ENCODE data around the gene SDC4.

GRCh38 chr20:45372241-45372640, 24.0 kb upstream of the SDC4 start:
- TF ChIP-seq POLR2A (IDR thresholded peaks at IDR 0.05), result no peak
- no peak for TF ChIP-seq CTCF (IDR thresholded peaks at IDR 0.05 in 4 of 5, conservative IDR thresholded peaks at IDR 0.05 in 1 of 5)
